Astrocyte (in vitro differentiated cells and primary cell): ENCODE measurements around the gene KPNA1. TPM values are rescaled to one million over a fixed set of nuclear protein-coding genes. Genes with fewer than 3 reads are reported as not detected.

Experiments used
- DNase-seq: peaks from one replicate; pipeline ENCODE4 v3.0.0-alpha.2; 2010; ENCODE audit warnings: low read depth
- FAIRE-seq: peaks from 2 replicates; lab custom pipeline; 2011; peaks lifted over from hg19 to GRCh38; lab: Jason Lieb, UNC
- H2AFZ ChIP-seq: 2 replicates; pipeline ENCODE4 v1.6.0; 2012; ENCODE audit warnings: low read depth, low read length, inconsistent platforms
- H3K27ac ChIP-seq: 2 replicates; pipeline ENCODE4 v1.5.1; 2011; ENCODE audit warnings: low read depth, low read length, inconsistent platforms
- H3K27me3 ChIP-seq: 2 replicates; pipeline ENCODE4 v1.6.0; 2011; ENCODE audit warnings: low read length, inconsistent platforms; ENCODE audit not compliant: insufficient read depth
- H3K36me3 ChIP-seq: 2 replicates; pipeline ENCODE4 v1.5.1; 2011; ENCODE audit warnings: low read length, inconsistent platforms; ENCODE audit not compliant: insufficient read depth
- H3K4me1 ChIP-seq: 2 replicates; pipeline ENCODE4 v1.5.1; 2011; ENCODE audit warnings: low read length, inconsistent platforms; ENCODE audit not compliant: insufficient read depth
- H3K4me2 ChIP-seq: 2 replicates; pipeline ENCODE4 v1.6.0; 2012; ENCODE audit warnings: low read length, inconsistent platforms
- H3K4me3 ChIP-seq: 2 replicates; pipeline ENCODE4 v1.5.1; 2011; ENCODE audit warnings: low read depth, mild to moderate bottlenecking, low read length, inconsistent platforms; ENCODE audit not compliant: insufficient read depth
- H3K79me2 ChIP-seq: 2 replicates; pipeline ENCODE4 v1.6.0; 2012; ENCODE audit warnings: mild to moderate bottlenecking, low read length, inconsistent platforms; ENCODE audit not compliant: insufficient read depth
- H3K9ac ChIP-seq: 2 replicates; pipeline ENCODE4 v1.6.0; 2012; ENCODE audit warnings: mild to moderate bottlenecking, low read length, inconsistent platforms
- H3K9me3 ChIP-seq: 2 replicates; pipeline ENCODE4 v1.5.1; 2012; ENCODE audit warnings: low read depth, mild to moderate bottlenecking, low read length, inconsistent platforms; ENCODE audit not compliant: insufficient read depth
- H4K20me1 ChIP-seq: 2 replicates; pipeline ENCODE4 v1.6.0; 2012; ENCODE audit warnings: low read length, inconsistent platforms; ENCODE audit not compliant: insufficient read depth
- H3K27ac Mint-ChIP-seq: one replicate; pipeline ENCODE4 v1.8.0; 2021; ENCODE audit warnings: mild to moderate bottlenecking, mixed read lengths; ENCODE audit not compliant: unreplicated experiment
- H3K27me3 Mint-ChIP-seq: one replicate; pipeline ENCODE4 v1.8.0; 2021; ENCODE audit warnings: low read depth, mixed read lengths; ENCODE audit not compliant: unreplicated experiment
- H3K36me3 Mint-ChIP-seq: one replicate; pipeline ENCODE4 v1.8.0; 2021; ENCODE audit warnings: low read depth, mixed read lengths; ENCODE audit not compliant: unreplicated experiment
- H3K4me1 Mint-ChIP-seq: one replicate; pipeline ENCODE4 v1.8.0; 2021; ENCODE audit warnings: low read depth, mixed read lengths; ENCODE audit not compliant: unreplicated experiment
- H3K4me3 Mint-ChIP-seq: one replicate; pipeline ENCODE4 v1.8.0; 2021; ENCODE audit warnings: mild to moderate bottlenecking, moderate library complexity, mixed read lengths; ENCODE audit not compliant: unreplicated experiment
- H3K9me3 Mint-ChIP-seq: one replicate; pipeline ENCODE4 v1.8.0; 2021; ENCODE audit warnings: mild to moderate bottlenecking, mixed read lengths; ENCODE audit not compliant: unreplicated experiment
- EZH2 ChIP-seq: IDR thresholded peaks from 2 replicates; pipeline ENCODE4 v1.6.1; 2012; ENCODE audit warnings: mild to moderate bottlenecking, low read length, inconsistent platforms; ENCODE audit not compliant: insufficient read depth
- total RNA-seq: library from RNA; stranded (reverse); gene quantifications from 2 replicates; pipeline ENCODE4 v1.2.1, GENCODE V29; 2021
- TF ChIP-seq, protein P1 (sequence below): IDR thresholded peaks from 2 replicates; pipeline ENCODE4 v1.5.1; 2011; ENCODE audit warnings: low read depth, mild to moderate bottlenecking, inconsistent platforms, low read length, moderate library complexity; ENCODE audit not compliant: insufficient read depth

KPNA1 gene
- total RNA-seq, 1 donor from 2014 or later, result 165 TPM

- no peaks in the 10 kb centered on the region for H3K27me3 ChIP-seq
- no peaks in the 10 kb centered on the region for H3K36me3 Mint-ChIP-seq
- H4K20me1 ChIP-seq, result no peaks in the 10 kb centered on the region
- H3K9me3 ChIP-seq, result no peaks in the 10 kb centered on the region
- no peak for FAIRE-seq
- peak within 1 kb of the TSS; percentile 93 for H2AFZ ChIP-seq
- H3K27ac ChIP-seq, result peak within 1 kb of the TSS; percentile 70
- H3K9me3 Mint-ChIP-seq, result no peaks in the 10 kb centered on the region
- H3K36me3 ChIP-seq, result no peaks in the 10 kb centered on the region
- peaks cover 5% of the 10 kb centered on the region for H3K4me1 Mint-ChIP-seq
- H3K4me2 ChIP-seq, result peak within 1 kb of the TSS; percentile 93
- peaks cover 4% of the 10 kb centered on the region for H3K4me1 ChIP-seq
- H3K4me3 ChIP-seq, result peak within 1 kb of the TSS; percentile 90
- H3K27me3 Mint-ChIP-seq, result no peaks in the 10 kb centered on the region
- H3K4me3 Mint-ChIP-seq, result peak within 1 kb of the TSS; percentile 97
- peaks cover 46% of the 10 kb centered on the region for H3K79me2 ChIP-seq
- peak; percentile 57 for DNase-seq
- H3K27ac Mint-ChIP-seq, result peak within 1 kb of the TSS; percentile 95
- TF ChIP-seq, protein P1, sequence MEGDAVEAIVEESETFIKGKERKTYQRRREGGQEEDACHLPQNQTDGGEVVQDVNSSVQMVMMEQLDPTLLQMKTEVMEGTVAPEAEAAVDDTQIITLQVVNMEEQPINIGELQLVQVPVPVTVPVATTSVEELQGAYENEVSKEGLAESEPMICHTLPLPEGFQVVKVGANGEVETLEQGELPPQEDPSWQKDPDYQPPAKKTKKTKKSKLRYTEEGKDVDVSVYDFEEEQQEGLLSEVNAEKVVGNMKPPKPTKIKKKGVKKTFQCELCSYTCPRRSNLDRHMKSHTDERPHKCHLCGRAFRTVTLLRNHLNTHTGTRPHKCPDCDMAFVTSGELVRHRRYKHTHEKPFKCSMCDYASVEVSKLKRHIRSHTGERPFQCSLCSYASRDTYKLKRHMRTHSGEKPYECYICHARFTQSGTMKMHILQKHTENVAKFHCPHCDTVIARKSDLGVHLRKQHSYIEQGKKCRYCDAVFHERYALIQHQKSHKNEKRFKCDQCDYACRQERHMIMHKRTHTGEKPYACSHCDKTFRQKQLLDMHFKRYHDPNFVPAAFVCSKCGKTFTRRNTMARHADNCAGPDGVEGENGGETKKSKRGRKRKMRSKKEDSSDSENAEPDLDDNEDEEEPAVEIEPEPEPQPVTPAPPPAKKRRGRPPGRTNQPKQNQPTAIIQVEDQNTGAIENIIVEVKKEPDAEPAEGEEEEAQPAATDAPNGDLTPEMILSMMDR, result no peak
- no peak for TF ChIP-seq EZH2
- peak within 1 kb of the TSS; percentile 89 for H3K9ac ChIP-seq
These were observed 131.7 kb downstream of the KPNA1 start, which contains the start of gene MIX23 for GRCh38 chr3:122382888-122383666. MIX23 (minus strand) TSS chr3:122383231; CDS start chr3:122383224, 7 bp downstream.

DNA sequence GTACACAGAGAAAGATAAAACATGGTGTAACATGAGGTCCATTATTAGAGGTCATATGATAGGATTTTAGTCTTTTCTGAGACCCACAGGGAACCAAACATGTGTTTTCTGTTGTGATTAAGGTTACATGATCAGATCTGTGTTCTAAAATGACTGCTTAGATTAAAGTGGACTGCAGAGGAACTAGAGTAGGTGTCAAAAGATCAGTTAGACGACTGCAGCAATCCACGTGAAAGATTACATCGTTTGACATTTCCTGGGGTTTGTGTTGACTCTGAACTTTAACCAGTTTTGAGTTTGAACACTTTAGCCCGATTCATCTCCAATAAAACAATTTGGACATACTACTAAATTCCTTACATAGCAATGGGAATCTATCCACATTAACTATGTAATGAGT, 136.8 kb downstream of the KPNA1 start:
- no peak for TF ChIP-seq EZH2
- TF ChIP-seq, protein P1, result no peak
- no peaks in the 10 kb centered on the region for H3K27me3 ChIP-seq
- no peak overlapping the region for H3K4me2 ChIP-seq
- peaks cover 59% of the 10 kb centered on the region for H3K79me2 ChIP-seq
- no peaks in the 10 kb centered on the region for H3K36me3 ChIP-seq
- peaks cover 3% of the 10 kb centered on the region for H3K36me3 Mint-ChIP-seq
- H3K4me1 ChIP-seq, result no peaks in the 10 kb centered on the region
- no peak overlapping the region for H3K27ac ChIP-seq
- no peaks in the 10 kb centered on the region for H3K9me3 ChIP-seq
- no peak overlapping the region for H3K4me3 ChIP-seq
- no peaks in the 10 kb centered on the region for H3K9me3 Mint-ChIP-seq
- DNase-seq (no peak), FAIRE-seq (no peak)
- H3K4me3 Mint-ChIP-seq, result no peak overlapping the region
- no peaks in the 10 kb centered on the region for H3K4me1 Mint-ChIP-seq
- H3K27ac Mint-ChIP-seq, result no peak overlapping the region
- no peaks in the 10 kb centered on the region for H4K20me1 ChIP-seq
- no peak overlapping the region for H2AFZ ChIP-seq
- H3K27me3 Mint-ChIP-seq, result no peaks in the 10 kb centered on the region
- no peak overlapping the region for H3K9ac ChIP-seq

DNA sequence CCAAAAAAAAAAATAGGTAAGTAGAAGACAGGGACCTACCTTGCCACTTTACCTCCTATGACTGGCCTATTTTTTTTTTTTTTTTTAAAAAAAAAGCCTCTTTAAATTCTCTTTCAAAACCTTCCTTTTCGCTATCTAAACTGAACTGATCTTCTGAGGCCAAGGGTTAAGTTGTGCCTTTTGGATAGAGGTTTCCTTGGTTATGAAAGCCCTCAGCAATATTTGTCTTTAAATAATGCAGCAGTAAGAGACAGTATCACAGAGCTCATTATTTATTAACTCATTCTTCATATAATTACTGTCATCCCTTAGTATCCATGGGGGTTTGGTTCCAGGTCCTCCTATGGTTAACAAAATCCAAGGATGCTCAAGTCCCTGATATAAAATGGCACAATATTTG, 140.7 kb downstream of the KPNA1 start:
- Histone ChIP-seq H3K9ac (no peak overlapping the region), H3K79me2 (peaks cover 31% of the 10 kb centered on the region), H4K20me1 (no peaks in the 10 kb centered on the region), H3K36me3 (no peaks in the 10 kb centered on the region), H3K4me1 (no peaks in the 10 kb centered on the region), H3K9me3 (no peaks in the 10 kb centered on the region), H3K4me3 (no peak overlapping the region), H2AFZ (no peak overlapping the region), H3K27ac (no peak overlapping the region), H3K27me3 (no peaks in the 10 kb centered on the region), H3K4me2 (no peak overlapping the region)
- no peak overlapping the region for H3K4me3 Mint-ChIP-seq
- H3K9me3 Mint-ChIP-seq, result no peaks in the 10 kb centered on the region
- TF ChIP-seq EZH2, result no peak
- TF ChIP-seq, protein P1, result no peak
- no peaks in the 10 kb centered on the region for H3K27me3 Mint-ChIP-seq
- H3K36me3 Mint-ChIP-seq, result peaks cover 3% of the 10 kb centered on the region
- DNase-seq, result no peak
- FAIRE-seq, result no peak
- H3K27ac Mint-ChIP-seq, result no peak overlapping the region
- peaks cover 2% of the 10 kb centered on the region for H3K4me1 Mint-ChIP-seq
